K562 (cell line): ENCODE measurements around the gene ALDH3B2. TPM values are rescaled to one million over a fixed set of nuclear protein-coding genes. Genes with fewer than 3 reads are reported as not detected.
A peak's percentile ranks its signal among the peaks of the same experiment; 100 is the strongest.
"Not testable (repeated sequence)": the region's sequence is repeated elsewhere in the genome, so short reads cannot be mapped to it uniquely, and the experiment has no call there.

Source experiments
- ATAC-seq: fragments of 200-7000 bp; cut with Tn5 transposase; 3 replicates; pipeline ENCODE4 v1.9.1; 2020; ENCODE audit warnings: moderate library complexity
- BruUV-seq: library from RNA; stranded (reverse); fragments of 400-500 nt; replicated peaks from 2 replicates; lab custom pipeline; 2021; lab: Mats Ljungman, UMichigan
- CTCF ChIA-PET: fragments of 300-600 bp; formaldehyde crosslinking; extraction: SDS; loops from one replicate; lab custom pipeline; 2021; ENCODE audit warnings: low intra/inter-chr PET ratio; lab: Yijun Ruan, JAX
- POLR2A ChIA-PET: fragments of 300-600, 350-650 bp; sonication (Branson Sonifier 250); formaldehyde crosslinking; extraction: SDS; loops from one replicate; lab custom pipeline; 2021; ENCODE audit warnings: antibody characterized with exemption, inconsistent platforms; lab: Yijun Ruan, JAX
- DNase-seq, 4 experiments: peaks; one replicate each; pipeline versions ENCODE4 v3.0.0 to v3.0.0-alpha.2; 2011 to 2018; ENCODE audit warnings: low spot score in 3 of 4, mixed read lengths in 3 of 4; ENCODE audit errors: extremely low read depth in 1 of 4
- FAIRE-seq: peaks from 2 replicates; lab custom pipeline; 2011; peaks lifted over from hg19 to GRCh38; lab: Jason Lieb, UNC
- H2AFZ ChIP-seq: 2 replicates; pipeline ENCODE4 v1.6.0; 2011; ENCODE audit warnings: low read depth, low read length, control low read depth, inconsistent platforms
- H3K27ac ChIP-seq: fragments of 200-600 bp; 3 replicates; pipeline ENCODE4 v1.8.0; 2011; ENCODE audit warnings: low read depth, mild to moderate bottlenecking, control low read depth, inconsistent platforms, low read length, moderate library complexity, mixed read lengths; ENCODE audit errors: extremely low read depth
- H3K27me3 ChIP-seq, 2 experiments: fragments of 300-600 bp in 1 of 2; 2 replicates in 1 of 2; 3 replicates in 1 of 2; pipeline versions ENCODE4 v1.6.0 to v1.8.0; 2011; ENCODE audit warnings: inconsistent platforms in 2 of 2, low read length in 2 of 2, mild to moderate bottlenecking in 1 of 2, mixed read lengths in 1 of 2, moderate library complexity in 1 of 2; ENCODE audit not compliant: control insufficient read depth in 2 of 2, insufficient read depth in 2 of 2
- H3K36me3 ChIP-seq: fragments of 300-600 bp; 3 replicates; pipeline ENCODE4 v1.8.0; 2011; ENCODE audit warnings: mild to moderate bottlenecking, low read length, inconsistent platforms; ENCODE audit not compliant: control insufficient read depth, insufficient read depth
- H3K4me1 ChIP-seq, 2 experiments: fragments of 200-600 bp in 1 of 2; replicated peaks in 1 of 2; 2 replicates in 1 of 2; 3 replicates in 1 of 2; pipeline versions ENCODE4 v1.5.1 to v1.8.0; 2011; ENCODE audit warnings: inconsistent platforms in 2 of 2, low read length in 2 of 2, mild to moderate bottlenecking in 1 of 2, mixed read lengths in 1 of 2, moderate library complexity in 1 of 2; ENCODE audit not compliant: control insufficient read depth in 2 of 2, insufficient read depth in 2 of 2
- H3K4me2 ChIP-seq: 2 replicates; pipeline ENCODE4 v1.6.1; 2011; ENCODE audit warnings: low read length, control low read depth, inconsistent platforms, mixed read lengths; ENCODE audit not compliant: insufficient read depth
- H3K4me3 ChIP-seq: fragments of 200-600 bp; sonication (generic), shearing (Covaris generic); 2 replicates; pipeline ENCODE4 v1.5.1; 2016; ENCODE audit warnings: control low read depth, inconsistent platforms
- H3K79me2 ChIP-seq: fragments of 200-600 bp; 3 replicates; pipeline ENCODE4 v1.8.0; 2011; ENCODE audit warnings: low read length, inconsistent platforms; ENCODE audit not compliant: control insufficient read depth, insufficient read depth
- H3K9ac ChIP-seq, 2 experiments: 2 replicates each; pipeline versions ENCODE4 v1.6.0 to v1.6.1; 2011; ENCODE audit warnings: low read depth in 2 of 2, low read length in 2 of 2, control low read depth in 1 of 2, inconsistent platforms in 1 of 2, mild to moderate bottlenecking in 1 of 2, mixed read lengths in 1 of 2; ENCODE audit not compliant: insufficient read depth in 1 of 2
- H3K9me1 ChIP-seq: one replicate; pipeline ENCODE4 v1.6.0; 2011; ENCODE audit warnings: inconsistent platforms, mild to moderate bottlenecking, low read length, moderate library complexity; ENCODE audit not compliant: control insufficient read depth, insufficient read depth
- H3K9me3 ChIP-seq: replicated peaks from 2 replicates; pipeline ENCODE4 v1.5.1; 2011; ENCODE audit warnings: low read depth, low read length, inconsistent platforms; ENCODE audit not compliant: control insufficient read depth, insufficient read depth
- H4K20me1 ChIP-seq: replicated peaks from 2 replicates; pipeline ENCODE4 v1.6.1; 2011; ENCODE audit warnings: low read length, inconsistent platforms, mixed read lengths; ENCODE audit not compliant: control insufficient read depth, insufficient read depth
- POLR2G ChIP-seq: fragments of 200-400 bp; formaldehyde crosslinking; IDR thresholded peaks from 2 replicates; pipeline ENCODE4 v1.6.1; 2017; ENCODE audit warnings: low read depth, mild to moderate bottlenecking, antibody characterized with exemption, low read length, moderate library complexity
- ZNF24 ChIP-seq: fragments of 450-650 bp; IDR thresholded peaks from 2 replicates; pipeline ENCODE4 v1.6.1; 2016
- WGBS: fragments of 100-300 bp; shearing (Covaris generic); methylation state at CpG from one replicate; pipeline ENCODE4 v1.1.6; 2016; ENCODE audit warnings: low coverage, mixed read lengths; ENCODE audit not compliant: insufficient coverage; ENCODE audit errors: missing lambda C conversion rate; 5-methylcytosine and 5-hydroxymethylcytosine counted together
- in situ Hi-C: fragments of 300-500 bp; cut with MboI; formaldehyde crosslinking; loops from 4 replicates; pipeline ENCODE4 v1.15.0; 2018; ENCODE audit warnings: inconsistent platforms, mixed read lengths
- intact Hi-C: fragments of 100-400 bp; cut with micrococcal nuclease; formaldehyde crosslinking; loops from 2 replicates; pipeline ENCODE4 v1.14.2; 2022
- polyA plus RNA-seq, 8 experiments: library from polyadenylated mRNA; depleted of rRNA in 4 of 8; stranded (reverse) in 5 of 8; unstranded in 3 of 8; fragments of >200 nt; fragmentation: Nextera tagmentation in 2 of 8; fragmentation: Illumina TruSeq in 1 of 8; extraction: Ambion mirVana in 2 of 8; extraction: Trizol in 1 of 8; gene quantifications; 2 replicates each; pipeline versions ENCODE4 v1.2.1 to v1.2.3, GENCODE V29; 2011 to 2014; ENCODE audit warnings: inconsistent platforms in 1 of 8, missing spikeins in 1 of 8
- total RNA-seq, 7 experiments: library from RNA; depleted of rRNA in 6 of 7; stranded (reverse); fragments of >200 nt in 6 of 7; fragmentation: Illumina TruSeq in 2 of 7; extraction: Trizol in 2 of 7; gene quantifications; 2 replicates each; pipeline versions ENCODE4 v1.2.1 to v1.2.3, GENCODE V29; 2011 to 2021; ENCODE audit warnings: low replicate concordance in 1 of 7

ALDH3B2 gene
- total and polyA plus RNA-seq, 9 of the 15 experiments (the other 6 are each of a cell fraction or from before 2014, with no cell fraction given) = not detected

DNA sequence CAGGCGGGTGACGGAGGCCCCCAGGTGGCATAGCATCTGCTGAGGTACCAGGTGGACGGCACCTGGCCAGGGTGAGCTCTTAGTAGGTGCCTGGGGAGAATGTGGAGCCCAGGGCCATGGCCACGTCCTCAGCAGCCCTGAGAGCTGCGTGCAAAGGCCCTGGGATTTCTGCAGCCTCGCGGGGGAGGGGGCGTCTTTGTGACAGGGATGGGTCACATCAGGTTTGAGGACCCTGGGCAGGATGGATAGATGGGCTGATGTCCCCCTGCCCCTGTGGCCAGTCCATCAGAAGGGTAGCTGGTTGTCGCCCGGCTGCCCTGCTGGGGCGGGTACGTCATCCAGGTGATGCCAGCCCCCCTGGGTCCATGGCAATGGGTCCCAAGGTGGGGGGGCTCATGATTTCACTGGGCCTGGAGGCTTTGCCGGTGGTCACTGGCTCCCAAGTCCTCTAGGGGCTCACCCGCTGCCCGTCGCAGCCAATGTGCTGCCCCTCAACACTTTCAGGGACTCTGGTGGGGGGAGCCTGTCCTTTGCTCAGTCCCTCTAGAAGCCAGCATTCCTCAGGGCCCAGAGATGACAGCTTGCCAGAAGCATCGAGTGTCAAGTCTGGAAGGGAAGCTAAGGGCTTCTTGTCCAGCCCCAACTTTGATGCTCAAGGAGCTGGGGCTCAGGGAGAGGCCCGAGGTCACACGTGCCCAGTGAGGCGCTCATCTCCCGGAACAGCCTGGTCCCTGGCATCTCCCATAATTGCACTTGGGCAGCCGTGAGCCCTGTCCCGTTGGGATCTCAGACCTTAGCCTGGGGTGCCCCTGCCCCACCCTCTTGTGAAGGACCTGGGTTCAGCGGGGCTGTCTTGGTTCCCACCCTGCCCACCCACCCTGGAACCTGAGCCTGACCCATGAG is 35.6 kb downstream of the ALDH3B2 start:
- no TSS peak for BruUV-seq
- Histone ChIP-seq H3K4me1 (peaks cover 0 to 41% of the 10 kb centered on the region in 2 experiments; a peak in 3 of 5 replicates), H2AFZ (no peak overlapping the region), H3K36me3 (no peaks in the 10 kb centered on the region), H3K4me2 (no peak overlapping the region), H3K9me1 (no peaks in the 10 kb centered on the region), H3K4me3 (no peak overlapping the region), H3K27ac (no peak overlapping the region), H3K9me3 (no peaks in the 10 kb centered on the region), H4K20me1 (no peaks in the 10 kb centered on the region), H3K9ac (peak overlapping the region in 1 of 2 experiments; percentile 73; a peak in 2 of 4 replicates), H3K79me2 (no peaks in the 10 kb centered on the region), H3K27me3 (peaks cover 0 to 19% of the 10 kb centered on the region in 2 experiments; a peak in 2 of 5 replicates)
- intact Hi-C loops (no loop called here), in situ Hi-C loops (no loop called here)
- ATAC-seq (no peak), FAIRE-seq (no peak), DNase-seq (no peak)
- TF ChIP-seq ZNF24 (no peak), POLR2G (peak; percentile 23; the same call in 1 of the 2 replicates)
- 37% methylated on average over 22 of the region's 24 CpGs for WGBS
- CTCF ChIA-PET = no interaction called here
- POLR2A ChIA-PET = interaction anchor here (0.6 to 1.2 kb wide), 3 partner anchors 10 to 259 kb away, joined by 3 read pairs; no protein-coding TSS in a partner anchor

DNA sequence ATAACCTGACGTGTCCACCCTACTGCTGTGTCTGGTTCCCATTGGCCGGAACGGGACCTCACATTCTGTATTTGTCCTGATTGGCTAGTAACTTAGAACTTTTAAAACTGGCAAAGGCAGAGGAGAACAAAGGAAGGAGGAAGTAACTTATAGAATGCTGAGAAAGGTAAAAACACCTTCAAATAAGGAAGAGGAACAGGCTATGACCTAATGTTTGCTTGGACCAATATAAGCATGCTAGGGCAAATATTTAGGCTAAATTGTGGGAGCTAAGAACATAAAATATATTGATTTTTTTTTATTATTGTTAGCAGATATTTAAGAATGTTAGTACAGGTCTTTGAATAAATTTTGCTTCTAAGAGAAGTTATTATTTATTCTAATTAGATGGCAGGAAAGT is 37.0 kb downstream of the ALDH3B2 start:
- FAIRE-seq, H3K27ac ChIP-seq, intact Hi-C loops, H3K79me2 ChIP-seq, H3K9me1 ChIP-seq, CTCF ChIA-PET, BruUV-seq, H3K4me3 ChIP-seq, H2AFZ ChIP-seq, in situ Hi-C loops, H3K4me2 ChIP-seq, H3K9ac ChIP-seq, H4K20me1 ChIP-seq, ATAC-seq, DNase-seq, H3K9me3 ChIP-seq, H3K36me3 ChIP-seq: not testable (repeated sequence)
- Histone ChIP-seq H3K27me3 (peaks cover 0 to 19% of the 10 kb centered on the region in 2 experiments; a peak in 2 of 5 replicates), H3K4me1 (peaks cover 0 to 51% of the 10 kb centered on the region in 2 experiments; a peak in 3 of 5 replicates)
- WGBS = 38% methylated on average over 2 of the region's 3 CpGs
- POLR2A ChIA-PET = interaction anchor here (1.2 kb wide), 1 partner anchor 12 kb away, joined by 3 read pairs; no protein-coding TSS in a partner anchor
